ENCODE measurements around the gene BCAS4.
A peak's percentile ranks its signal among the peaks of the same experiment; 100 is the strongest.

The BCAS4 gene

DNA sequence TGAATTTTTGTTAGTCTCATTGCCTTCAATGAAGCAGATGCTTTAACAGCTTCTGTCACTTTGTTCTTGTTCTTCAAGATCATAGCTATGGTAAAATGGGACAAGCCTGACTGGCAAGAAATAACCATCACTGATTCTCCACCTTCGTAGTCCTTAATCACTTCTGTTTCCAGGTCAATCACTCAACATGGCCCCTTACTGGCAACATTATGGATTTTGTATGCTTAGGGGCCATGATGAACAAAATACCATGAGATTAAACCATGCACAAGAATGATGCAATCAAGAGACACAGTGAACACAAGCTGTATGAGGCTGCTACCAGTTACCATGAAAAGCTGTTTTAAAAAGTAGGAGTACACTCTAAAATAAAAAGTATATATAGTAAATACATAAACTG lies 103.6 kb downstream of the BCAS4 start:
- DNase-seq (ENCODE audit: insufficient read length, low spot score), result no peak
- FAIRE-seq, result no peak

DNA sequence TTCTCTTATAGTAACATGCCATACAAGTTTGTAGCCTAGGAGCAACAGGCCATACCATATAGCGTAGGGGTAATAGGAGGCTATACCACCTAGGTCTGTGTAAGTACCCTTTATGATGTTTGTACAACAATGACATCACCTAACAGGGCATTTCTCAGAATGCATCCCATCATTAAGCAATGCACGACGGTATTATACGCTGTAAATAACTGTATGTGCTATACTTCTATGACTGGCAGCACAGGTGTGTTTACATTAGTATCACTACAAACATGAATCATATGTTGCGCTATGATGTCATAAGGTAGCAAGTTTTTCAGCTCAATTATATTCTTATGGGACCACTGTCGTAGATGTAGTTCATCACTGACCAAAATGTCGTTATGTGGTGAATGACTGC lies 105.4 kb downstream of the BCAS4 start:
- DNase-seq (ENCODE audit: insufficient read length, low spot score) (no peak), FAIRE-seq (peak; percentile 97)

DNA sequence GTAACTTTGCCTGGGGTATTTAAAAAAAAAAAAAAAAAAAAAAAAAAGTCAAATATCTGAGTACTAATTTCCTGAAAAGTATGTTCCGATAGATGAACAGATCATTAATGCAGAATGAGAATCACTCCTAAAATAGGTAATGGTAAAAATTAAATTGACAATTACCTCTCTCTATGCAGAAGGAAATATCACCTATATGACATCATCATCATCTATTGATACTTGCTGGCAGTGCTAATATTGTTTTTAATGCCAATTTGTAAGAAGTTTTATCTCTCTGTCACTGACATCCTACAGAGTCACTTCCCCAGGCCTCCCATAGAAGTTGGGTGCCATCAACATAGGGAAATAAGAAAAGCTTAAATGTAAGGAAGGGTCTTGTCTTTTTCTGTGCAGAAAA lies 106.4 kb downstream of the BCAS4 start:
- FAIRE-seq (no peak), DNase-seq (ENCODE audit: insufficient read length, low spot score) (no peak)

DNA sequence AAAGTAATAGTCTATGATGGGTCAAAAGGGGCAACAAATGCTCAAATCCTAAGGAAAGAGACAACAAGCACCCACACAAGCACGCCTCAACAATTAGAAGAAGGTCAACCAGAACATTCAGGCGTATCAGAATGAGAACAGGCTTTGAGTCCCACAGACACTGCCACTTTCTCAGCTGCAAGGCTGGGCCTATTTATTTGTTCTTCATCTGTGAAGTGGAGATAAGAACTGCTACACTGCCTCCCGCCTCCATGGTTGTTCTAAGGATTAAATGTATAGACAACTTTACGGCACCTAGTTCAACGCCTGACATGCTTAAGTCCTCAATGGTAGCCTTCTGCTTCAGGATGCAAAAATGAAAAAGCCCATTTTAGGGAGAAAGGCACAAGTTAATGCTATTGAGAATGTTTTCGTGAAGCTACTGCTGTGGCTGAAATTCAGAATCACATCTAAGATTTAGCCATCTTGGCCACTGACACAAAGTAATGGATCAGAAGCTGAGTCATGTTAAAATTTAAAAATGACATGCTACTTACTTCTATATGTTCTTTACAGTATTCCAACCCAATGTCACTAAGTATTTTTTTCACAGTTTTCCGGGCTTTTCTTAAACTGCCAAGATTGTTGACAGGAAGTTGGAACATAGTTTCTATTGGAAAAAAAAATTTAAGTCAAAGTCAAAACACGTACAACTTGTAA lies 108.6 kb downstream of the BCAS4 start:
- no peak for DNase-seq (ENCODE audit: insufficient read length, low spot score)
- no peak for FAIRE-seq

DNA sequence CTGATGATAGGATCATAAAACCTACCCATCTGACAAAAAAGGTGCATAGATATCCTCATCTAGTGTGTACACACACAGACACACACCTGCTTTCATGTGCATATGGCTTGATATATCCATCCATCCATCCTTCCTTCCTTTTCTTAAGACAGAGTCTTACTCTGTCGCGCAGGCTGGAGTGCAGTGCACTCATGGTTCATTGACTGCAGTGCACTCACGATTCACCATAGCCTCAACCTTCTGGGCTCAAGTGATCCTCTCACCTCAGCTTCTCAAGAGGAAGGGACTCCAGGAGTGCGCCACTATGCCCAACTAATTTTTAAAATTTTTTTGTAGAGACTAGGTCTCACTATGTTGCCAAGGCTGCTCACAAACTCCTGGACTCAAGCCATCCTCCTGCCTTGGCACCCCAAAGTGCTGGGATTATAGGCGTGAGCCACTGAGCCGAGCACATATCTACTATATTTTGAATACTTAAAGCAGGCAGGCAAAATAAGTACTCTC lies 109.3 kb downstream of the BCAS4 start:
- FAIRE-seq, result peak; percentile 89
- no peak for DNase-seq (ENCODE audit: insufficient read length, low spot score)

DNA sequence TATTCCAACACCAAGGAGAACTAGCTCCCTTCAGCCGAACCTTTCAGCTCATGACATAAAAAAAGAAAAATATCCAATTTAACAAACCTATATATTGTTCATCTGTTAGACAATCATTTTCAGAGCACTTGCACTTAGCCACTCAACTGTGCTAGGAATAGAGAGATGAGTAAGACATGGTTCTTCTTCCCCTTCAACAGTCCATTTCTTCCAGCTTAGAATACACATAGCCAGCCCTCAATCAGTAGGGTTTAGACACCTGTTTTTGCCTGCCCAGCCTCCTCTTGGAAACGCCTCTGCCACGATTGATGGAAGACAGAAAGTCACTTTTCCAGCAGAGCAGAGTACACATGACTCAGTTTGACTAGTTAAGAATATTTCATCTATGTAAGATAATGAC lies 114.6 kb downstream of the BCAS4 start:
- DNase-seq (ENCODE audit: insufficient read length, low spot score) (no peak), FAIRE-seq (peak; percentile 46)

DNA sequence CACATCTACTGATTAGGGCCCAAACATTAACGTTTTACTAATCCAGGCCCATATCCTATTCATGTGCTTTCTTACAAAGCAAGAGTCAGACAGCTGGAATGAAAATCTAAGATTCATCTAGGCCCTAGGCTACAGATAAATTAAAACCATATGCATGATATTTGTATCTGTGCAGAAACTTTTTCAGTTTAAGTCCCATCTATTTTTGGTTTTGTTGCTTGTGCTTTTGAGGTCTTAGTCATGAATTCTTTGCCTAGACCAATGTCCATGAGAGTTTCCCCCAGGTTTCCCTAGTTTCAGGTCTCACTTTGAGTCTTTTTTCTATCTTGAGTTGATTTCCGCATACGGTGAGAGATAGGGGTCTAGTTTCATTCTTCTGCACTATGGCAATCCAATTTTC lies 116.2 kb downstream of the BCAS4 start:
- DNase-seq (ENCODE audit: insufficient read length, low spot score) (no peak), FAIRE-seq (no peak)

DNA sequence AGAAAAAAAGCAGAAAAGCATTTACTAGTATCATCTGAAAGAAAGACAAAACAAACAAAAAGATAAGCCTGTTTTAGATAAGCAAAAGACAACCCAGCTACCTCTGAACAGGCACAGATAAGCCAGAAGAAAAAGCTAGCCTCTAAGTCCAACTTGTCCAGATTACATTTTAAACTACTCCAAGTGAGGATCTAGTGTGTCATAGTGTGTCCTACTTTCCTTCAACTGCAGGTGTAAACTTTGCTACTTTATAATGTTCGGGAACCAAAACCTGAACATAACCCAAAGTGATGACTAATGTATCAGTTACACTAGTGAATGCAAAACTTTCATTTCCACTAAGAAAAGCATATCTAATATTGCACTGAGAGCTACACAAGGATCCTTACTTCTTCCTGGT lies 116.9 kb downstream of the BCAS4 start:
- FAIRE-seq, result peak; percentile 20
- no peak for DNase-seq (ENCODE audit: insufficient read length, low spot score)

DNA sequence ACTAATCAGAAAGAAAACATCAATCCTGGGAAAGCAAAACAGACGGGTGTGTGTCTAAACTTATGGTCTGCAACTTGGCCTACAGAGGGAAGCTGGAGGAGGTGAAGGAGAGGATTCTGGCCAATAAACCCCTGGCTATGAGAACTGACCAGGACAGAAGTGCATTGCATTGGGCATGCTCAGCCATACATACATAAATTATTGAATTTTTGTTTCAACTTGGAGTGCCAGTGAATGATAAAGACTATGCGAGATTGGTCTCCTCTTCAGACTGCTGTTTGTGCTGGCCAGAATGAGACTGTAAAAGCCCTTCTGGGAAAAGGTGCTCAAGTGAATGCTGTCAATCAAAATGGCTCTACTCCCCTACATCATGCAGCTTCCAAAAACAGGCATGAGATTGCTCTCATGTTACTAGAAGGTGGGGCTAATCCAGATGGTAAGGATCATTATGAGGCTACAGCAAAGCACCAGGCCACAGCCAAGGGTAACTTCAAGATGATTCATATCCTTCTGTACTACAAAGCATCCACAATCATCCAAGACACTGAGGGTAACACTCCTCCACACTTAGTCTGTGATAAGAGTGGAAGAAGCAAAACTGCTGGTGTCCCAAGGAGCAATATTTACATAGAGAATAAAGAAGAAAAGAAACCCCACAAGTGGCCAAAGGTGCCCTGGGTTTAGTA lies 119.0 kb downstream of the BCAS4 start:
- DNase-seq (ENCODE audit: insufficient read length, low spot score) (peak; percentile 82), FAIRE-seq (peak; percentile 98)

DNA sequence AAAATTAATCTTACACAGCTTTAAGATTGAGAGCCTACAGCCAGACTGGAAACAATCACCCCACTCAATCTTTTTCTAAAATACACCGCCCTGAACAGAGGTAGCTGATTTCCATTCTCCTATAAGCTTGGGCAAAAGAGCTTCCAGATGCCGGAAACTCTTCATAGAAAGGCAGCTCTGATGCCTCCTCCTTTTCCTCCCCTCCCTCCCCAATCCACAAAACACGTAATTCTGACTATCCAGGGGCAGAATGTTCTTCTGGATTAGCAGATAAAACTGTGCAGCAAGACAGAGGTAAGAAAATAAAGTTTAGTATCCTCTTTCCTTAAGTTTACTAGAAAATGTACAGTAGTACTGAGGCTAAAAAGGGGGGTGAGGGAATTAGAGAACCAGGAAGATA lies 120.6 kb downstream of the BCAS4 start:
- FAIRE-seq, result no peak
- DNase-seq (ENCODE audit: insufficient read length, low spot score), result no peak

DNA sequence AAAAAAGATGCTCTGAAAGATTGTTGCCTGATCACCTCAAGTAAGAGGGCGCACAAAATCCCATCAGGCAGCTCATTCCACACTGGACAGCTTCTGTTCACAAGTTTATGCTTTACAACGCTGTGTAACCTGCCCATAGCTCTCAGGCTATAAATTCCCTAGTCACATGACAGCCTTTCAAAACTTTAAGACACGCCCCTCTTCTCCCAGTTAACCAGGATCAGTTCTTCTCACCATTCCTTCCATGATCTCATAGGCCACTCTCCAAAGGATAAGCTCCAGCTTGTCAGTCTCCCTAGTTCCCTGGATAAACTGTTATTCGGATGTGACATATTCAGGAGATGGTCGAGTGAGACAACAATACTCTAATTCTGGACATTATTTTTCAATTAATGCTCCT lies 121.4 kb downstream of the BCAS4 start:
- FAIRE-seq (peak; percentile 68), DNase-seq (ENCODE audit: insufficient read length, low spot score) (peak; percentile 67)

DNA sequence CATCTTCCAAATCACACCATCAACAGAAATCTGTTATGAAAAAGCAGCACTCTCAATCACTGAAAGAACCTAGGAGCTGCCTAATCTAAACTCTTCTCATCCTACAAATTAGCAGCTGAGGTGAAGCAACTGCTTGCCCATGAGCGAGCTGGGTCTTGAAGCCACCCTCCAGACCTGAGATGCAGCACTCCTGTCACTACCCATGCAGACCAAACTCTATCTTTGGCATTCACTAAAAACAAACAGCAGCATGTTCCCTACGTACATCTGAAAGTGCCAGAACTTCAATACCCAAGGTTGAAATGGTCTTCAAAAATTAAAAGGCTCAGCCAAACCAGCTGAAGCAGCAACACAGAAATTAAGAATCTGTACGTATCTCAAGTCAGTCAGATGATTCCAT lies 122.1 kb downstream of the BCAS4 start:
- FAIRE-seq, result peak; percentile 58

DNA sequence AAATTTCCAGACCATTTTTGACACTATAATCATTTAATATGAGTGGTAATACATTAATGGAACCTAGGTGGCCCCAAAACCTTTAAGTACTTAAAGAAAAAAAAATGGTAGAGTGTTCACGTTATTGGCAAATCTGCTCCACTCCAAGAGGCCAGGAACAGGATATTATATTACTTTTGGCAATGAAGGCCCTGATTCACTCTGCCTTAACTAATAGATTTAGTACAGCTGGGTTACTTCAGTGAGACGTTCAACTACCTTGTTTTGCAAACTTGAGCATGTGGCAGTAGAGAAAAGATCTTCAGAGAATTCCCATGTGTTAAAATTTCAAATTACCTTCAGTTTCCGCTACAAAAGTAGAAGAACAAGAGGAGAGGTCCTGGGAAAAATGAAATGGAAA lies 123.5 kb downstream of the BCAS4 start:
- DNase-seq (ENCODE audit: insufficient read length, low spot score) (no peak), FAIRE-seq (peak; percentile 4)

More for the DNA sequence above, 122.1 kb downstream of the BCAS4 start:
- DNase-seq (ENCODE audit: insufficient read length, low spot score), result no peak

DNA sequence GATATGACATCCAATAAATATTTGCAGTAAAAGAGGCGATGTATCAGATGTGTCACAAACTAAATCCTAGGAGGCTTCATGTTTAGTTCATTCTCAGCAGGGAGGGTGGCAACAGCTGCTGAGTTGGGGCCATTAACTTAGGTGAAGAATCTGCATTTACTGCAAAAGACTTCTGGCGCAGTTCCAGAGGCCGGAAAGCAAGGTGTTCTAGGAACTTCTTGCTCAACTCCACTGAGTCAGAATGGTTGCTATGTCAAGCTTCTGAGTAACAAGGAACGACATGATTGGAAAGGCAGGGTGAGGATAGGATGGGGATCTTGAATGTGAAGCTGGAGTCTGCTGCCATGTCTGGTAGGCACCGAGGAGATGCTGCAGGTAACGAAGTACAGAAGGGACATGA lies 124.7 kb downstream of the BCAS4 start:
- no peak for DNase-seq (ENCODE audit: insufficient read length, low spot score)
- FAIRE-seq, result peak; percentile 92

DNA sequence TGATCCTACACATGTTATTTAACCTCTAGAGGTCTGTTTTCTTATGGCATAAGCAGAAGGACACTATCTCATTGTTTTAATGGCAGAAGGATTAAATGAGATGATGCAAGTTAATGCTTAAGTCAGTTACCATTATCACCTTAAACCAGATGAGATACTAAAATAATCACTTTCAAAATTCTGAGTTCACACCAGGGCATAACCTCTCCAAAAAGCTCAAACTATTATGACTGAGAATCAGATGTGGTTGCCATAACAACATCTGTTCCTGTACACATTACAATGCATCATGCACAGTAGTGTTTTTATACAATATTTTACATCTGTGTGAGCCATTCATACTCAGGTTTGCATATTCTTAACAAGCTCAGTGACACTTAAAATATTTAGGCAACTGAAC lies 126.1 kb downstream of the BCAS4 start:
- FAIRE-seq (peak; percentile 74), DNase-seq (ENCODE audit: insufficient read length, low spot score) (no peak)

DNA sequence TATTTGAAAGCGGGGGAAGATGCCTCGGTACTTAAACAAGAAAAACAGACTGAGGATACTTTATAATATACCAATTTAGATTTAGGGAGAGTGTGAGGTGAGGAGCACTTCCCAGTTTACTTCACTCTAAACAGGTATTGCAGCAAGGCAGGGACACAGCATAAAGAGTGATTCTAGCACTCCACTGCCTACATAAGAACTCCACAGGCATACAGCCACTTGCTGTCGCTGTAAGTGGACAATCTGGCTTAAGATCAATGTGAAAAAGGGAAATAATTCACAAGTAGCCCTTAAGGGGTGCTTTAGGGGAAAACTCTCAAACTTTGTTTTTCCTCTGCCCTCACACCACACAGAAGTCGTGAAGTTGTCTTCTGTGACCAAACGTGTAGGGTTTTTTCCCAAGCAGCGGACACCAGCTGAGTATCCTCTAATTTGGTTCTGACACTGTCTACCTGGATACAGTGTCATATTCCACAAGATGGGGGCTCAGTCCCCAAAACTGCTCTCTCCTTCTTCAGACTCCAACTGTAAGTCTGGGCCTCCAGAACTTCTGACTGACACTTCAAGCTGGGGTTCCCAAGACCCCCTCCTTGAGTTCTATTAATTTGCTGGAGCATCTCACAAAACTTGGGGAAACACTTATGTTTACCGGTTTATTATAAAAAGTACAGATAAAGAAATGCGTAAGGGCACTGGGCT lies 127.1 kb downstream of the BCAS4 start:
- DNase-seq (ENCODE audit: insufficient read length, low spot score) (no peak), FAIRE-seq (no peak)

DNA sequence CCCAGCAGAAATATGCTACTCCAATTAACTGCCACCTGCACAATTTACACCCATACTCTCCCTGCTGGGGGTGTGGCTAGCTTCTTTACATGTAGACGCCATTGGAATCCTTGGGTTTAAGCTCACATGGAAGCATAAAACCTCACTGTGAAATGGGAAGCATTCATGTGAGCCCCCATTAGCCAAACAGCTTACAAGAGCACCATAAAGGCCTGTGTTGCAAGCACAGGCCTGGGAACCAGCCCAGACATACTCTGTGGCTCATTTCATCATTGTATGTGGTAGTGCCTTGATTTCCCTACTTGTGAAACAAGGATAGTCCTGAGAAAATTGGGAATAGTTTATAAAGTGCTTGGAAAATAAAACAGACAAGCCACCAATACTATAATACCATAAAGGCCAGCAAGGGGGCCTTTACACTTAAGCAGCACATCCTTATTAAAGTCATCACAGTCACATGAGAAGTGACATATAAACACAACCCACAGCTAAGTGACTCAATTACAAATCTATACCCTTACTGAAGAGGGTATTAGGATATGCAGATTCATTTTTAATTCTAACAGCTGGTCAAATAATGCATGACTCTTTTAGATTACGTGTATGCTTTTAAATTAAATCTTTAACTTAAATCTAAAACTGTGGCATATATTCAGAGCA lies 129.5 kb downstream of the BCAS4 start:
- no peak for DNase-seq (ENCODE audit: insufficient read length, low spot score)
- peak; percentile 28 for FAIRE-seq

DNA sequence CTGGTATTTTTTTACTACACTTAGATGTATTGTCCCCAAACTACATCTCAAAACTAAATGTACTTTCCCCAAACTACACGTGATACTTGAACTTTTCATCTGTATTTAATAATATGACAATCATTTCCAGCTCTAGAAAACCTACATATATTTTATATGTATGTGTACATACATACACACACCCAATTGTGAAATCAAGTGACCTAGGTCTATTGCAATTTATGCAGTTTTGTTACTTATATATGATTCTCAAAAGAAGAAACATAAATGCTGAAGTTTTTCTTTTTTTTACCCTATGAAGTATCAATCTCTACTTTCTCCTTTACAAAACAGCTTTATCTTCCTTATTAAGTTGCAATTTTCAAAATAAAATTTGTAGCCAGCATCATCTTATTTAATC lies 131.7 kb downstream of the BCAS4 start:
- DNase-seq (ENCODE audit: insufficient read length, low spot score) (no peak), FAIRE-seq (no peak)
